Muscle of leg (tissue), 16 donors: ENCODE measurements around the gene DCTN3. TPM values are rescaled to one million over a fixed set of nuclear protein-coding genes. Genes with fewer than 3 reads are reported as not detected.
A peak's percentile ranks its signal among the peaks of the same experiment; 100 is the strongest.

ENCODE experiments used
- DNase-seq: peaks from one replicate; pipeline ENCODE4 v3.0.0; 2013
- H3K27ac ChIP-seq: one replicate; pipeline ENCODE4 v1.5.1; 2013; ENCODE audit warnings: mild to moderate bottlenecking, low read length, control low read depth
- H3K27me3 ChIP-seq: one replicate; pipeline ENCODE4 v1.6.1; 2013; ENCODE audit warnings: low read length; ENCODE audit not compliant: control insufficient read depth, insufficient read depth
- H3K36me3 ChIP-seq: one replicate; pipeline ENCODE4 v1.6.1; 2013; ENCODE audit warnings: low read length; ENCODE audit not compliant: control insufficient read depth, insufficient read depth
- H3K4me1 ChIP-seq: one replicate; pipeline ENCODE4 v1.6.1; 2013; ENCODE audit warnings: low read length; ENCODE audit not compliant: control insufficient read depth, insufficient read depth
- H3K4me3 ChIP-seq: one replicate; pipeline ENCODE4 v1.5.1; 2013; ENCODE audit warnings: low read length, control low read depth
- H3K9me3 ChIP-seq: replicated peaks from 2 replicates; pipeline ENCODE4 v1.6.1; 2013; ENCODE audit warnings: low read depth, low read length; ENCODE audit not compliant: control insufficient read depth
- WGBS: methylation state at CpG from one replicate; pipeline ENCODE4 v1.1.5; 2013; ENCODE audit warnings: missing lambda C conversion rate; ENCODE audit not compliant: insufficient coverage; 5-methylcytosine and 5-hydroxymethylcytosine counted together
- long read RNA-seq, 11 donors: transcript quantifications; one replicate each; lab custom pipeline, GENCODE V29; 2026
- polyA plus RNA-seq, 8 donors: library from polyadenylated mRNA; unstranded; fragments of 120-200 nt; gene quantifications; one replicate each; pipeline versions ENCODE4 v1.2.1 to v1.2.3, GENCODE V29; 2013; ENCODE audit warnings: inconsistent platforms in 1 of 8, low replicate concordance in 1 of 8; ENCODE audit not compliant: insufficient read length in 8 of 8, insufficient read depth in 1 of 8
- total RNA-seq: library from RNA; stranded (reverse); fragments of 120-200 nt; gene quantifications from one replicate; pipeline ENCODE4 v1.2.4, GENCODE V29; 2013

The DCTN3 gene
- total RNA-seq (67.4 TPM), polyA plus RNA-seq (10 to 100 TPM; 69.0 to 78.7 (median 71.4) TPM)
- long read RNA-seq, donor 1, transcript DCTN3-201 (7 exons, 808 nt), result major isoform, 20 of 24 reads
- long read RNA-seq, donor 1, partial matches to known transcripts, result 0 of 24 reads
- long read RNA-seq, donor 1, other reads (novel, unspliced or antisense), result 0 of 24 reads
- long read RNA-seq, donor 2, transcript DCTN3-201 (7 exons, 808 nt), result major isoform, 5 of 6 reads
- long read RNA-seq, donor 2, partial matches to known transcripts, result 0 of 6 reads
- long read RNA-seq, donor 2, other reads (novel, unspliced or antisense), result 0 of 6 reads
- long read RNA-seq, donor 3, transcript DCTN3-201 (7 exons, 808 nt), result major isoform, 46 of 51 reads
- long read RNA-seq, donor 3, partial matches to known transcripts, result 0 of 51 reads
- long read RNA-seq, donor 3, other reads (novel, unspliced or antisense), result 0 of 51 reads
- long read RNA-seq, donor 4, transcript DCTN3-201 (7 exons, 808 nt), result major isoform, 23 of 28 reads
- long read RNA-seq, donor 4, partial matches to known transcripts, result 0 of 28 reads
- long read RNA-seq, donor 4, other reads (novel, unspliced or antisense), result 0 of 28 reads
- long read RNA-seq, donor 5, transcript DCTN3-208 (3 exons, 688 nt), result minor isoform, 8 of 148 reads
- long read RNA-seq, donor 5, transcript DCTN3-201 (7 exons, 808 nt), result major isoform, 104 of 148 reads
- long read RNA-seq, donor 5, partial matches to known transcripts, result 23 of 148 reads
- long read RNA-seq, donor 5, other reads (novel, unspliced or antisense), result 6 of 148 reads
- long read RNA-seq, donor 6, transcript DCTN3-201 (7 exons, 808 nt), result major isoform, 79 of 101 reads
- long read RNA-seq, donor 6, partial matches to known transcripts, result 12 of 101 reads
- long read RNA-seq, donor 6, other reads (novel, unspliced or antisense), result 0 of 101 reads
- long read RNA-seq, donor 7, transcript DCTN3-203 (3 exons, 482 nt), result minor isoform, 5 of 74 reads
- long read RNA-seq, donor 7, transcript DCTN3-201 (7 exons, 808 nt), result major isoform, 54 of 74 reads
- long read RNA-seq, donor 7, partial matches to known transcripts, result 14 of 74 reads
- long read RNA-seq, donor 7, other reads (novel, unspliced or antisense), result 0 of 74 reads
- long read RNA-seq, donor 8, transcript DCTN3-201 (7 exons, 808 nt), result major isoform, 34 of 36 reads
- long read RNA-seq, donor 8, partial matches to known transcripts, result 0 of 36 reads
- long read RNA-seq, donor 8, other reads (novel, unspliced or antisense), result 0 of 36 reads
- long read RNA-seq, donor 9, transcript DCTN3-201 (7 exons, 808 nt), result major isoform, 38 of 45 reads
- long read RNA-seq, donor 9, partial matches to known transcripts, result 0 of 45 reads
- long read RNA-seq, donor 9, other reads (novel, unspliced or antisense), result 0 of 45 reads
- long read RNA-seq, donor 10, transcript DCTN3-201 (7 exons, 808 nt), result major isoform, 50 of 57 reads
- long read RNA-seq, donor 10, partial matches to known transcripts, result 0 of 57 reads
- long read RNA-seq, donor 10, other reads (novel, unspliced or antisense), result 0 of 57 reads
- long read RNA-seq, donor 11, transcript DCTN3-201 (7 exons, 808 nt), result major isoform, 43 of 62 reads
- long read RNA-seq, donor 11, partial matches to known transcripts, result 14 of 62 reads
- long read RNA-seq, donor 11, other reads (novel, unspliced or antisense), result 0 of 62 reads

DNA sequence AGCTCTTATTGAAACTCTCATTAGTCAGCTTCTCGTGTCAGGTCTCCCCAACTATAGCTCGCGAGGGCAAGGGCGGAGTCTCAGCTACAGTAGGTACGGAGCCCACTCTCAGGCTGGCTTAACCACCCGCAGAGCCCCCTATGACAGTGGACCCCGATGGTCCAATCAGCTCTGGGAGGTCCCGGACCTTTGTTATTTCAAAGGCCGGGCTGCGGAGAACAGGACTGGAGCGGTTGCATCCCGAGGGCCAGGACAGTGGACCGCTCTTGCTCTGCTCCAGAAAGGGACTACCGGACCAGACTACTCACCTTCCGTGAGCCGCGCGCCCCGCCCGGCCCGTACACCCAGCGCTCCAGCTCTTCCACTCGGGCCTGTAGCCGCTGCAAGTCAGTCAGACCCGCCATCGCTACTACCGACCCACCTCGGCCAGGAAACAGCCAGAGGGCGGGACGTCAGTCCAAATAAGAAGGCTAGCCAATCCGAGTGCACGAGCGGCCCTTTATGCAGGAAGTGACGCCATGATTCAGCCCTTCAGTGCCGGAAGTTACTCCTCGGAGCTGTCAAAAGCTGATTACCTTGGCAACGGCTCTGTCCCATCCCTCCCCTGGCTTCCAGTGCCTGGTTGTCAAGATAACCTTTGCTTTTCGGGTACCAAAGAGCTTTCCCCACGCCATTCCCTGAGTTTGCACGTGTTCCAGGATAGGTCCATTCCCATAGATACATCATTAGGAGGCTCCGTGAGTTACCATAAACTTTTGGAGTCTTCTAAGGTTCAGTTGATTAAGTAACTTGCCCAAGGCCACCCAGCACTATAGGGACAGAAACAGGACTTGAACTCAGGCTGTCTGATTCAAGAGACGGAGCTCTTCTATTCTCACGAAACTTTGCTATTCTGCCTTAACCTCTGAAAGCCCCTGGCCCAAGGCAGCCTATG lies at the start of gene DCTN3:
DCTN3 (minus strand) TSS at position 435 of the 934 bp plus-strand sequence; CDS start at position 404, 31 bp downstream.
- peaks cover 4% of the 10 kb centered on the region for H3K9me3 ChIP-seq
- DNase-seq, result peak; percentile 98
- peak within 1 kb of the TSS; percentile 20 for H3K27ac ChIP-seq
- 3% methylated on average over 41 of the region's 43 CpGs for WGBS
- H3K4me1 ChIP-seq, result peaks cover 22% of the 10 kb centered on the region
- peaks cover 44% of the 10 kb centered on the region for H3K27me3 ChIP-seq
- peak within 1 kb of the TSS; percentile 95 for H3K4me3 ChIP-seq
- H3K36me3 ChIP-seq, result peaks cover 32% of the 10 kb centered on the region

DNA sequence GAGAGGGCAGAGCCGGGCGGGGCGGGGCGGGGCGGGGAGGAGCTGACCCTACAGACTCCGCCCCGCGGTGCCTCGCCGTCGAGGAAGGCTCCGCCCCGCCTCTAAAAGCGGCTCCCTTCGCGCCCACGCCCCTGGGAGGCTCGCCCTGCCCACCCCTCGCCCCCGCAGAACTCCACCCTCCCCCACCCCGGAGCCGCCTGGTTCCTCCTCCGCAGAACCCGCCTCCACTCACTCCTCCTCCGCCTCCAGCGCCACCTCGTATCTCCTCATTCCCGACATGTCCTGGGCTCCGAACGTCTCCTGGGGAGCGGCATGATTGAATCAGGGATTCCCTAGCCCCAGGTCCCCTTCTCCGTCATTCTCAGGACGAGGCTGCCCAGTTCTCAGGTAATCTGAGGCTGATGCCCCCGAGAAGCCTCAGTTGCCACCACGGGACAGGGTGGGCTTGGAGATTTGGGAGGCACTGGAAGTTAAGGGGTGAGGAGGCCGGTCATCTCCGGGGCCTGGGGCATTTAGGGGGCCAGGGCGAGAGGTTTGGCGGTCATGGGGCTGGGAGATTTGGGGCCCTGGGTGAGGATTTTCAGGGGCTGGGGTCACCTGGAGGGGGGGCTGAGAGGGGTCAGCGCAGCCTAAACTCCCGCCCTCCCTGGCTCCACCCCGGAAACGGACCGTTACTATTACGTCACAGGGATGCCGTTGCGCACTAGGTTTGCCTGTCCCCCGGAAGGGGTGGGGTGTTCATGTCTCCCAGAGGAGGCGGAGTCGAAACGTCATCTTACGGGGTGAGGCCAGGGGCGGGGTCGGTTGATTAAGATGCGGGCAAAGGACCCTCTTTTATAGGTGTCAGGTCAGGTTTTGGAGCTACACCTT lies 45.3 kb upstream of the DCTN3 start:
- H3K36me3 ChIP-seq, result peaks cover 44% of the 10 kb centered on the region
- H3K27ac ChIP-seq, result peak overlapping the region; percentile 100
- DNase-seq, result peak; percentile 98
- no peaks in the 10 kb centered on the region for H3K27me3 ChIP-seq
- 2% methylated on average over 35 of the region's 55 CpGs for WGBS
- peak overlapping the region; percentile 93 for H3K4me3 ChIP-seq
- peaks cover 17% of the 10 kb centered on the region for H3K4me1 ChIP-seq
- no peaks in the 10 kb centered on the region for H3K9me3 ChIP-seq

- no peaks in the 10 kb centered on the region for H3K27me3 ChIP-seq
- peaks cover 50% of the 10 kb centered on the region for H3K36me3 ChIP-seq
- DNase-seq, result no peak
- peaks cover 17% of the 10 kb centered on the region for H3K4me1 ChIP-seq
- H3K9me3 ChIP-seq, result no peaks in the 10 kb centered on the region
- peak overlapping the region; percentile 89 for H3K27ac ChIP-seq
- WGBS, result under 1% methylated on average over 26 of the region's 26 CpGs
- H3K4me3 ChIP-seq, result peak overlapping the region; percentile 93
Measured at GRCh38 chr9:34665067-34665380, 44.7 kb upstream of the DCTN3 start.

GRCh38 chr9:34664281-34665066 lies 44.2 kb upstream of the DCTN3 start:
- no peaks in the 10 kb centered on the region for H3K9me3 ChIP-seq
- H3K27ac ChIP-seq, result peak overlapping the region; percentile 89
- peaks cover 17% of the 10 kb centered on the region for H3K4me1 ChIP-seq
- H3K36me3 ChIP-seq, result peaks cover 55% of the 10 kb centered on the region
- H3K4me3 ChIP-seq, result peak overlapping the region; percentile 93
- 1% methylated on average over 16 of the region's 18 CpGs for WGBS
- H3K27me3 ChIP-seq, result no peaks in the 10 kb centered on the region
- DNase-seq, result peak; percentile 85

DNA sequence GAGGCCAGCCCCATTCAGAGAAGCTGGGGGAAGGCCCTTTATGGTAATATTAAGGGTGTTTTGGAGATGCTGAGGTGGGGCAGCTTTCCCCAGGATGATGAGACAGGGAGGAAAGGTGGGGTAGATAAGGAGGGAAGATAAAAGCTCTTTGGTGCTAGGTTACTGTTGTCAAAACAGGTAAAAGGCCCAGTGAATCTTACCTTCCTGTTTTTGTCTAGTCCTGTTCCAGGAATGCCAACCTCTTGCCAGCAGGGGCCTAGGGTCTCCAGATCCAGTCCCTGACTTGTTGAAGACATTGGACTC lies 43.0 kb upstream of the DCTN3 start:
- no peaks in the 10 kb centered on the region for H3K9me3 ChIP-seq
- H3K36me3 ChIP-seq, result peaks cover 56% of the 10 kb centered on the region
- no peak overlapping the region for H3K4me3 ChIP-seq
- no peak for DNase-seq
- no peak overlapping the region for H3K27ac ChIP-seq
- H3K4me1 ChIP-seq, result peaks cover 17% of the 10 kb centered on the region
- no peaks in the 10 kb centered on the region for H3K27me3 ChIP-seq

DNA sequence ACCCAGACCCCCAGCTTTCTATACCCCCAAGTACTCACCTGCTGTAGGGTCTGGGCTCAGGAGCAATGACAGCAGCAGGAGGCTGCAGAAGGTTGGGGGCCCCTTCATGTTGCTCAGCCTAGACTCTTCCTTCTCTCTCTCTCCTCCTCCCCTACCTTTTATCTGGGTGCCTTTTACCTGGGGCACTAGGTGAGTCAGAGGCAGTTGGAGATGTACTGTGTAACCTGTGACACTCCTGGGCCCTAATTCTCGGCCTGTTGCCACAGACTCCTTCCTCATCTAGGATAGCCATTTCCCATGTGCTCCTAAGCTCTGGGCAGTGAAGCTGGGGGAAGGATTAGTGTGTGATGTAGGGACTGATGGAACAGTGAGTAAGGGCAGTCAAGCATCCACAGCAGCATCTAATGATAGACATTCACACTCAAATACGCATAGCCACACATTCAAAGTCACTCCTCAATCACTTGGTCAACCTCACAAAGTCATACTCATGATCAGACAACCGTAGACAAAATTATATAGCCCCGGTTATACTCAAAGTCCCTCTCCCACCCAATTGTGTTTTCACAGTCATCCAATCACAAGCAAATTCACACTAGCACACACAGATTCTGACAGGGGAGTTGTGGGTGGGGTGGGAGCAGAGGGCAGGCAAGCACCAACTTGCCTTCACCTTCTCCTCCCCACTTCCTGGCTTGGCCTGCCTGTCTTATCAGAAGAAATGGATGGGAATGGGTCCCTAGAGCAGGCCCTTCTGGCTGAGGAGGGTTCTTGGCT lies 42.4 kb upstream of the DCTN3 start, which contains the start of gene CCL27:
CCL27 (minus strand) TSS at position 132 of the 777 bp plus-strand sequence; CDS start at position 108, 24 bp downstream.
- H3K36me3 ChIP-seq, result peaks cover 56% of the 10 kb centered on the region
- H3K4me3 ChIP-seq, result no peak within 1 kb of the TSS
- H3K4me1 ChIP-seq, result peaks cover 17% of the 10 kb centered on the region
- no peak within 1 kb of the TSS for H3K27ac ChIP-seq
- no peak for DNase-seq
- H3K27me3 ChIP-seq, result no peaks in the 10 kb centered on the region
- WGBS, result no CpG with 5 or more reads among the region's 4 CpGs
- no peaks in the 10 kb centered on the region for H3K9me3 ChIP-seq

- Histone ChIP-seq H3K4me3 (no peak overlapping the region), H3K4me1 (peaks cover 17% of the 10 kb centered on the region), H3K27ac (no peak overlapping the region), H3K27me3 (no peaks in the 10 kb centered on the region), H3K36me3 (peaks cover 69% of the 10 kb centered on the region), H3K9me3 (no peaks in the 10 kb centered on the region)
- WGBS, result 88% methylated on average over 8 of the region's 8 CpGs
- no peak for DNase-seq
Measured at GRCh38 chr9:34659592-34660253, 39.4 kb upstream of the DCTN3 start.
